HG02588 (cell line): ENCODE measurements around the gene LUC7L3.
"Not testable (repeated sequence)": the region's sequence is repeated elsewhere in the genome, so short reads cannot be mapped to it uniquely, and the experiment has no call there.

Experiments used
- ATAC-seq: cut with Tn5 transposase; IDR thresholded peaks from one replicate; pipeline ENCODE4 v1.9.1; 2021; ENCODE audit warnings: mild to moderate bottlenecking, moderate library complexity; ENCODE audit not compliant: unreplicated experiment

LUC7L3 gene

DNA sequence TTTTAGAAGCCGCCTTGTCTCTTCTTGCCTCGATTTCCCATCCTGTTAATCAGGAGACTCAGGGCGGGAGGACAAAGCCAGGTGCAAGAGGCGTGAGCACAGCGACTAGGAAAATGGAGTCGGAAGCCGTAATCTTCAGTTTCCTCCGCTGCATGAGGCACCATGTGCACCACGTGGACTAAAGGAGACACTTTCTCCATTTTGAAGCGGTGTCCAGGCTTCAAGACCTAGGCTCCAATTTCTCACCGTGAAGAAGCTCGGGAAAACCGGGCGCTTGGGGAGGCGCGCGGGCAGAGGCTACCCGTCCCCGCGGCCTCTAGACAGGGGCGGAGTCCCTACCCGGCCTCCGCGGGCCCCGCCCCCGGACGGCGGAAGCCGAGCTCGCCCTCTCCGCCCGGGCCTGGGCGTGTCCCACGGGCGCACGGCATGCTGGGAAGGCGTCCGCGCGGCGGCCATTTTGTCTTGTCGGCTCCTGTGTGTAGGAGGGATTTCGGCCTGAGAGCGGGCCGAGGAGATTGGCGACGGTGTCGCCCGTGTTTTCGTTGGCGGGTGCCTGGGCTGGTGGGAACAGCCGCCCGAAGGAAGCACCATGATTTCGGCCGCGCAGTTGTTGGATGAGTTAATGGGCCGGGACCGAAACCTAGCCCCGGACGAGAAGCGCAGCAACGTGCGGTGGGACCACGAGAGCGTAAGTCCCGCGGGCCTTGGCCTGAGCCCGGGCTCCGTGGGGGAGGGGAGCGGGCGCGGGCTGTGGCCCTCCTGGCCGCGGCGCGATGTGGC is at the start of gene LUC7L3:
LUC7L3 (plus strand) TSS at position 460 of the 780 bp plus-strand sequence; CDS start at position 590, 130 bp downstream.
- ATAC-seq = peak; percentile 92

DNA sequence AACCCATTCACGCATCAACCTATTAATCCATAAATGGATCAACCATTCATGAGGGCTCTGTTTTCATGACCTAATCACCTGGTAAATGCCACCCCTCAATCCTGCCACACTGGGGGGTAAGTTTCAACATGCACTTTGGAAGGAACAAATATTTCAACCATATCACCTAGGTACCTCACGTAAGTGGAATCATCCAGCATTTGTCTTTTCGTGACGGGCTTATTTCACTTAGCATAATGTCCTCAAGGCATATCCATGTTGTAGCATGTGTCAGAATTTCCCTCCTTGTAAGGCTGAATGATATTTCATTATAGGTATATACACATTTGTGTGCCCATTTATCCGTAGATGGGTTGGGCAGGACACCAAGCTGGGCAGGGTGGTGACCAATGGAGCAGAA is 47.3 kb upstream of the LUC7L3 start:
- no peak for ATAC-seq

DNA sequence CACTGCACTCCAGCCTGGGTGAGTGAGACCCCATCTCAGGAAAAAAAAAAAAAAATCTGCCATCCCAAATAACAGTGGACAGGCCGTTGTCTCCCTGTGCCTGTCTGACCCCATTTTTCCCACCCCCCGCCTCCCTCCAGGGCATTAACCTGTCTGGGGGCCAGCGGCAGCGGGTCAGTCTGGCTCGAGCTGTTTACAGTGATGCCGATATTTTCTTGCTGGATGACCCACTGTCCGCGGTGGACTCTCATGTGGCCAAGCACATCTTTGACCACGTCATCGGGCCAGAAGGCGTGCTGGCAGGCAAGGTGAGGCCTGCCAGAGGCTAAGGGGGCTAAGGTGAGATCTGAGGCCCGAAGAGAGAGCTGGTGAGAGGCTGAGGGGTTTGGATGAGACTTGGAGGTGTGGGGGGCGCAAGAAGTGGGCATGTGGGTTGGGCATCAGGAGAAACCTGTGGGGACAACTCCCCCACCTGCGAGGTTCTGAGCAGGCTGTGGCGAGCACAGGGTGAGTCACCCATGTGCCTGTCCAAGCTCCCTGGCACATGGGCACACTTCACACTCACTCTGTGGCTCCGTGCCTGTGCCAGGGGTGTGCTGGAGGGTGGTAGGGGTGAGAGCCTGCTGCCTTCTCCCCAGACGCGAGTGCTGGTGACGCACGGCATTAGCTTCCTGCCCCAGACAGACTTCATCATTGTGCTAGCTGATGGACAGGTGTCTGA is 46.4 kb upstream of the LUC7L3 start:
- no peak for ATAC-seq

DNA sequence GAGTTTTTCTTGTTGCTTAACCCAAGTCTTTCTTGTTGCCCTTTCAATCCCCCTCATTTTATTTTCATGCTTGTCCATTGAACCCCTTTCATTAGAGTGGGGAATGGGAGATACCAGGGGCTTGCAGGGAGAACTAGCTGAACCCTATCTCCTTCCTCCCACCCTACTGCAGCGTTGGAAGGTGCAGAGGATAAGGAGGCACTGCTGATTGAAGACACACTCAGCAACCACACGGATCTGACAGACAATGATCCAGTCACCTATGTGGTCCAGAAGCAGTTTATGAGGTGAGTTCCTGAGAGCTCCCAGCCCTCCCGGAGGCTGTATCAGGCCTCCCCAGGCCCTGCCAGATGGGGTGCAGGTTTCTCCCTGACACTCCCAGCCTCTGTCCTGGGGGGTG is 44.2 kb upstream of the LUC7L3 start:
- no peak for ATAC-seq

GRCh38 chr17:50675627-50676026 is 43.8 kb upstream of the LUC7L3 start:
- ATAC-seq = no peak

GRCh38 chr17:50676065-50676975 is 43.1 kb upstream of the LUC7L3 start:
- ATAC-seq = no peak

GRCh38 chr17:50677851-50678375 is 41.5 kb upstream of the LUC7L3 start:
- ATAC-seq = no peak

GRCh38 chr17:50679008-50679544 is 40.3 kb upstream of the LUC7L3 start:
- no peak for ATAC-seq

DNA sequence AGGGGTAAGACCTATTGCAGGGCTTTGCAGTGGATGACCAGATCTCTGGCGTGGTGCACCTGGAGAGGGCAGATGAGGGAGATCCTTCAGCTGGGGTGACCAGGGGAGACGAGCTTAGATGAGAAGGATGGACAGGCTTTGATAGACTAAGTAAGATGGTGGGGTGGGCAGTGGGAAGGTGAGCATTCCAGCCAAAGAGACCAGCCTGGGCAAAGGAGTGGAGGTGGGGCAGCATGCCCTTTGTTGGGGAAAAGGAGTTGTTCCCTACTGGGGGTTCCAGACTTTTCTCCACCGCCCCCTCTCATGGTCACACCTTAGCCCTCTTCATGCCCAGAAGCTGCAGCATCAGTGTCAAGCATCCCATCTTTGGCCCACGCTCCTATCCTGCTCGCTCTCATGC is 39.3 kb upstream of the LUC7L3 start:
- no peak for ATAC-seq

DNA sequence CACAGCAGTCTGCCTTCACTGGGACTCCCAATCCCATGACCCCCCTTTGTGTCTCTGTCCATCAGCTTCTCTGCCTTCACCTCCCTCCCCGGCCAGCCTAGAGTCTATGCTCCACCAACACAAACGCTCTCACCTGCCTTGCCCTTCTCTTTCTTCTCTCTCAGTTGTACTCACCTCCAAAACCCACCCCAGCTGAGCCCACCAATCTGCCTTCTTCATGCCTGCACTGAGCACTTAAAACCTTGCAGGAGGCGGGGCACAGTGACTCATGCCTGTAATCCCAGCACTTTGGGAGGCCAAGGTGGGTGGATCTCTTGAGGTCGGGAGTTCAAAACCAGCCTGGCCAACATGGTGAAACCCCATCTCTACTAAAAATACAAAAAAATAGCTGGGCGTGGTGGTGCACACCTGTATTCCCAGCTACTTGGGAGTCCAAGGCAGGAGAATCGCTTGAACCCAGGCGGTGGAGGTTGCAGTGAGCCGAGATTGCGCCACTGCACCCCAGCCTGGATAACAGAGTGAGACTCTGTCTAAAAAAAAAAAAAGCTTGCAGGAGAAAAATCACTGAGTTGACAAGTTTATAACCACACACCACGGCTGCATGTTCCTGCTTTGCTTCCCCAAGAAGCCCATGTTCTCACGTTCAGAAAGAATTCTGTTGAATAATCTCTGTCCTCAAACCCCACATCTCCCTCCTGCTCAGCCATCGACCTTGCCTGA is 38.7 kb upstream of the LUC7L3 start:
- ATAC-seq = not testable (repeated sequence)

DNA sequence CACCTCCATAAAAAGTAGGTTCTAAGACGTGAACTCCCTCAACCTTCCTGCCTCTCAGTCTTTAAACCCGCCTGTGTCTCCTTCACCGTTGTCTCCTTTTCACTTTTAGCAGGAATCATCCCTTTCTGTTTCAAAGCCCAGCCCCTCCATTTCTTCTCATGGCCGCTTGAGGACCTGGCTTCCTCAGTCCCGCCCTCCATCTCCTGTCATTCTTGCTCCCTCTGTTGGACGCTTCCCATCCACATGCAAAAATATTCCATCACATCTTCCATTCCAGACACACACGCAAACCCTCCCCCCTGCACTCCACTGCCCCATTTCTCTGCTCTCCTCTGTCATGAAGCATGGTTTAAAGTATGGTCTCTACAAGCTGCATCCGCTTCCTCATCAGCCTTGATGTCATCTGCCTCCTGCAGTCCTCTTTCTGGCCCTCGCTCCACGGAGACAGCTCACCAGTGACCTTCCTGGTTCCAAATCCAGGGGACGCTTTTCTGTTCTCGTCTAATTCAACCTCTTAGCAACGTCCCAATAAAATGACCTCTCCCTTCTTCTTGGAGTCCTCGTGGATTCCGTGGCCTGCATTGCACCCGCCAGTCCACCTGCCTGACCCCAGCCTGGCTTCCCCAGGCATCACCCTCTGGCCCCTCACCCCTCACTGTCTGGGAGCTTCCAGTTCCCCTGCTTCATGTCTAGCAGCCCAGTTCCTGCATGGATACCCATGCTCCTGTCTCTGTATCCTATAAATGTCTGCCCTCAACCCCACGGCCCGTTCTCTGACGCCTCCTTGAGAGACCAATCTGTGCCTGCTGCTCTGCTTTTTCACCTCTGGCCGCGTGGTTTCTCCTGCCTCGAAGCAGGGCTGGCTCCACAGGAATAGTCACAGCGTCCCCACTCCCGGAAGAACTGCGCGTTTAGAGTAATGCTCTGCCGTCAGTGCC is 37.9 kb upstream of the LUC7L3 start:
- no peak for ATAC-seq

DNA sequence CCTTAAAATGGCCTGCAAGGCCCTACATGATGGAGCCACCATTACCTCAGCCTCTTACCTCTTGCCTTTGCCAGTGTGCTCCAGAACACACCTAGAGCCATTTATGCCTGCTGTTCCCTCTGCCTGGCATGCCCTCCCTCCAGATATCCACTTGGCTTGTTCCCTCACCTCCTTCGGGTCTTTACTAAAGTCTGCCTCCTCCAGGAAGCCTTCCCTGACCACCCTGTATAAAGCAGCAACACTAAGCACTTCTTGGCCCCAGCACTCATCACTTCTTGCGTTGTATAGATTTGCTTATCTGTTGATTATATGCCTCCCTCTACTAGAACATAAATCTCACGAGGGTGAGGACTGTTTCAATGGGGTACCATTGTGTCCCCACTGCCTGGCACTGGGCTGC is 37.0 kb upstream of the LUC7L3 start:
- no peak for ATAC-seq

DNA sequence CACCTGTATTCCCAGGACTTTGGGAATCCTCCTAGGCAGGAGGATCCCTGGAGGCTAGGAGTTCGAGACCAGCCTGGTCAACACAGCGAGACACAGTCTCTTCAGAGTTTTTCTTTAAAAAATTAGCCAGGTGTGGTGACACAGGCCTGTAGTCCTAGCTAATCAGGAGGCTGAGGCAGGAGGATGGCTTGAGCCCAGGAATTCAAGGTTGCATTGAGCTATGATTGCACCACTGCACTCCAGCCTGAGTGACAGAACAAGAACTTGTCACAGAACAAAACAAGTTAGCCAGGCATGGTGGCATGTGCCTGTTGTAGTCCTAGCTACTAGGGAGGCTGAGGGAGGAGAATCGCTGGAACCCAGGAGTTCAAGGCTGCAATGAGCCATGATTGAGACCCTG is 36.5 kb upstream of the LUC7L3 start:
- no peak for ATAC-seq

GRCh38 chr17:50683434-50684287 is 35.7 kb upstream of the LUC7L3 start:
- no peak for ATAC-seq

- ATAC-seq = no peak
These were observed 35.2 kb upstream of the LUC7L3 start for GRCh38 chr17:50684288-50684611.

- no peak for ATAC-seq
These were observed 34.6 kb upstream of the LUC7L3 start for GRCh38 chr17:50684612-50685333.

GRCh38 chr17:50685334-50685665 is 34.1 kb upstream of the LUC7L3 start:
- no peak for ATAC-seq
